Fibroblast of lung (primary cell): ENCODE data around the gene CCDC171.

Source experiments
- CTCF ChIP-seq, 2 donors: IDR thresholded peaks in 1 of 2; conservative IDR thresholded peaks in 1 of 2; 1 replicate in 1 of 2; 2 replicates in 1 of 2; pipeline ENCODE4 v1.5.1; 2011 to 2012; ENCODE audit warnings: low read length in 2 of 2, control low read depth in 1 of 2, inconsistent platforms in 1 of 2, low read depth in 1 of 2, mild to moderate bottlenecking in 1 of 2
- EZH2 ChIP-seq: IDR thresholded peaks from 2 replicates; pipeline ENCODE4 v1.5.1; 2012; ENCODE audit warnings: low read length, control low read depth, mild to moderate bottlenecking; ENCODE audit errors: missing control alignments

DNA sequence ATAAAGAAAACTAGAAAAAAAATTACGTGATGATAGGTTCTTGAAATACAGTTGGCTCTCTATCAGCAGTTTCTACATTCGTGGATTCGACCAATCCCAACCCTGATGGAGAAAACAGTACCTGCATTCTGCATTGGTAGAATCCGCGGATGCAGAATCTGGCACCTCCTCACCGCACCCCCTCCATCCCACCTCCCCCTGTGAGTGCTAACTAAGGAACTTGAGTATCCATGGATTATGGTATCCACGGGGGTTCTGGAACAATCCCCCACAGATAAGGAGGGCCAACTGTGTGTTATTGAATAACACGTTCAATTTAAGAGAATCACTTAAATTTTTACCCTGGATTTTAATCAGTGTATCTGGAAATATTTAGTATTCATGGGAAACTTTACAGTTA lies 31.6 kb upstream of the CCDC171 start:
- TF ChIP-seq CTCF (conservative IDR thresholded peaks at IDR 0.05 in 1 of 2, IDR thresholded peaks at IDR 0.05 in 1 of 2; ENCODE audit: low read depth in 1 of 2, low read length in 2 of 2) = no peak
- TF ChIP-seq EZH2 = no peak
